K562 (cell line): Measurements from ENCODE around the gene ROBO2. TPM values are rescaled to one million over a fixed set of nuclear protein-coding genes. Genes with fewer than 3 reads are reported as not detected.

Source experiments
- ATAC-seq: fragments of 200-7000 bp; cut with Tn5 transposase; 3 replicates; pipeline ENCODE4 v1.9.1; 2020; ENCODE audit warnings: moderate library complexity
- Bru-seq: library from RNA; stranded (reverse); fragments of 400-500 nt; gene quantifications from one replicate; lab custom pipeline; 2021; lab: Mats Ljungman, UMichigan
- BruChase-seq, 2 experiments: library from RNA; stranded (reverse); fragments of 400-500 nt; gene quantifications; one replicate each; lab custom pipeline; 2021; lab: Mats Ljungman, UMichigan
- BruUV-seq: library from RNA; stranded (reverse); fragments of 400-500 nt; replicated peaks from 2 replicates; lab custom pipeline; 2021; lab: Mats Ljungman, UMichigan
- CTCF ChIA-PET: fragments of 300-600 bp; formaldehyde crosslinking; extraction: SDS; loops from one replicate; lab custom pipeline; 2021; ENCODE audit warnings: low intra/inter-chr PET ratio; lab: Yijun Ruan, JAX
- POLR2A ChIA-PET: fragments of 300-600, 350-650 bp; sonication (Branson Sonifier 250); formaldehyde crosslinking; extraction: SDS; loops from one replicate; lab custom pipeline; 2021; ENCODE audit warnings: antibody characterized with exemption, inconsistent platforms; lab: Yijun Ruan, JAX
- DNase-seq, 4 experiments: peaks; one replicate each; pipeline versions ENCODE4 v3.0.0 to v3.0.0-alpha.2; 2011 to 2018; ENCODE audit warnings: low spot score in 3 of 4, mixed read lengths in 3 of 4; ENCODE audit errors: extremely low read depth in 1 of 4
- FAIRE-seq: peaks from 2 replicates; lab custom pipeline; 2011; peaks lifted over from hg19 to GRCh38; lab: Jason Lieb, UNC
- H2AFZ ChIP-seq: 2 replicates; pipeline ENCODE4 v1.6.0; 2011; ENCODE audit warnings: low read depth, low read length, control low read depth, inconsistent platforms
- H3K27ac ChIP-seq: fragments of 200-600 bp; 3 replicates; pipeline ENCODE4 v1.8.0; 2011; ENCODE audit warnings: low read depth, mild to moderate bottlenecking, control low read depth, inconsistent platforms, low read length, moderate library complexity, mixed read lengths; ENCODE audit errors: extremely low read depth
- H3K27me3 ChIP-seq, 2 experiments: fragments of 300-600 bp in 1 of 2; 2 replicates in 1 of 2; 3 replicates in 1 of 2; pipeline versions ENCODE4 v1.6.0 to v1.8.0; 2011; ENCODE audit warnings: inconsistent platforms in 2 of 2, low read length in 2 of 2, mild to moderate bottlenecking in 1 of 2, mixed read lengths in 1 of 2, moderate library complexity in 1 of 2; ENCODE audit not compliant: control insufficient read depth in 2 of 2, insufficient read depth in 2 of 2
- H3K36me3 ChIP-seq: fragments of 300-600 bp; 3 replicates; pipeline ENCODE4 v1.8.0; 2011; ENCODE audit warnings: mild to moderate bottlenecking, low read length, inconsistent platforms; ENCODE audit not compliant: control insufficient read depth, insufficient read depth
- H3K4me1 ChIP-seq, 2 experiments: fragments of 200-600 bp in 1 of 2; replicated peaks in 1 of 2; 2 replicates in 1 of 2; 3 replicates in 1 of 2; pipeline versions ENCODE4 v1.5.1 to v1.8.0; 2011; ENCODE audit warnings: inconsistent platforms in 2 of 2, low read length in 2 of 2, mild to moderate bottlenecking in 1 of 2, mixed read lengths in 1 of 2, moderate library complexity in 1 of 2; ENCODE audit not compliant: control insufficient read depth in 2 of 2, insufficient read depth in 2 of 2
- H3K4me2 ChIP-seq: 2 replicates; pipeline ENCODE4 v1.6.1; 2011; ENCODE audit warnings: low read length, control low read depth, inconsistent platforms, mixed read lengths; ENCODE audit not compliant: insufficient read depth
- H3K4me3 ChIP-seq: fragments of 200-600 bp; sonication (generic), shearing (Covaris generic); 2 replicates; pipeline ENCODE4 v1.5.1; 2016; ENCODE audit warnings: control low read depth, inconsistent platforms
- H3K79me2 ChIP-seq: fragments of 200-600 bp; 3 replicates; pipeline ENCODE4 v1.8.0; 2011; ENCODE audit warnings: low read length, inconsistent platforms; ENCODE audit not compliant: control insufficient read depth, insufficient read depth
- H3K9ac ChIP-seq, 2 experiments: 2 replicates each; pipeline versions ENCODE4 v1.6.0 to v1.6.1; 2011; ENCODE audit warnings: low read depth in 2 of 2, low read length in 2 of 2, control low read depth in 1 of 2, inconsistent platforms in 1 of 2, mild to moderate bottlenecking in 1 of 2, mixed read lengths in 1 of 2; ENCODE audit not compliant: insufficient read depth in 1 of 2
- H3K9me1 ChIP-seq: one replicate; pipeline ENCODE4 v1.6.0; 2011; ENCODE audit warnings: inconsistent platforms, mild to moderate bottlenecking, low read length, moderate library complexity; ENCODE audit not compliant: control insufficient read depth, insufficient read depth
- H3K9me3 ChIP-seq: replicated peaks from 2 replicates; pipeline ENCODE4 v1.5.1; 2011; ENCODE audit warnings: low read depth, low read length, inconsistent platforms; ENCODE audit not compliant: control insufficient read depth, insufficient read depth
- H4K20me1 ChIP-seq: replicated peaks from 2 replicates; pipeline ENCODE4 v1.6.1; 2011; ENCODE audit warnings: low read length, inconsistent platforms, mixed read lengths; ENCODE audit not compliant: control insufficient read depth, insufficient read depth
- DPF2 ChIP-seq: fragments of 450-650 bp; IDR thresholded peaks from 2 replicates; pipeline ENCODE4 v1.6.1; 2016
- MXI1 ChIP-seq: IDR thresholded peaks from 2 replicates; pipeline ENCODE4 v1.6.1; 2011; ENCODE audit warnings: low read depth, mild to moderate bottlenecking, improper control_type of control experiment, low read length
- PCBP1 ChIP-seq: fragments of 200-400 bp; formaldehyde crosslinking; IDR thresholded peaks from 2 replicates; pipeline ENCODE4 v1.6.1; 2018; ENCODE audit warnings: mild to moderate bottlenecking, low read depth, low read length; ENCODE audit not compliant: poor library complexity, severe bottlenecking
- ZBTB7A ChIP-seq: IDR thresholded peaks from 2 replicates; pipeline ENCODE4 v1.6.1; 2011; ENCODE audit warnings: low read depth, mild to moderate bottlenecking, low read length, moderate library complexity, borderline replicate concordance; ENCODE audit not compliant: control insufficient read depth
- WGBS: fragments of 100-300 bp; shearing (Covaris generic); methylation state at CpG from one replicate; pipeline ENCODE4 v1.1.6; 2016; ENCODE audit warnings: low coverage, mixed read lengths; ENCODE audit not compliant: insufficient coverage; ENCODE audit errors: missing lambda C conversion rate; 5-methylcytosine and 5-hydroxymethylcytosine counted together
- in situ Hi-C: fragments of 300-500 bp; cut with MboI; formaldehyde crosslinking; loops from 4 replicates; pipeline ENCODE4 v1.15.0; 2018; ENCODE audit warnings: inconsistent platforms, mixed read lengths
- intact Hi-C: fragments of 100-400 bp; cut with micrococcal nuclease; formaldehyde crosslinking; loops from 2 replicates; pipeline ENCODE4 v1.14.2; 2022
- long read RNA-seq, 3 experiments: library from polyadenylated mRNA in 2 of 3; library from RNA in 1 of 3; unstranded in 2 of 3; stranded (forward) in 1 of 3; transcript quantifications; one replicate each; pipeline ENCODE4 v2.0.0, GENCODE V29; 2019 to 2022
- polyA minus RNA-seq, 3 experiments: library from RNA; depleted of rRNA, polyadenylated mRNA; stranded (reverse); fragments of >200 nt; gene quantifications; 2 replicates each; pipeline ENCODE4 v1.2.3, GENCODE V29; 2011
- polyA plus RNA-seq, 8 experiments: library from polyadenylated mRNA; depleted of rRNA in 4 of 8; stranded (reverse) in 5 of 8; unstranded in 3 of 8; fragments of >200 nt; fragmentation: Nextera tagmentation in 2 of 8; fragmentation: Illumina TruSeq in 1 of 8; extraction: Ambion mirVana in 2 of 8; extraction: Trizol in 1 of 8; gene quantifications; 2 replicates each; pipeline versions ENCODE4 v1.2.1 to v1.2.3, GENCODE V29; 2011 to 2014; ENCODE audit warnings: inconsistent platforms in 1 of 8, missing spikeins in 1 of 8
- total RNA-seq, 7 experiments: library from RNA; depleted of rRNA in 6 of 7; stranded (reverse); fragments of >200 nt in 6 of 7; fragmentation: Illumina TruSeq in 2 of 7; extraction: Trizol in 2 of 7; gene quantifications; 2 replicates each; pipeline versions ENCODE4 v1.2.1 to v1.2.3, GENCODE V29; 2011 to 2021; ENCODE audit warnings: low replicate concordance in 1 of 7
- TF ChIP-seq, protein P1 (sequence below): fragments of 150-350 bp; IDR thresholded peaks from 2 replicates; pipeline ENCODE4 v1.6.1; 2014; ENCODE audit warnings: low read depth, mild to moderate bottlenecking, low read length, borderline replicate concordance
- TF ChIP-seq, protein P2 (sequence below): fragments of 200-800 bp; sonication (Bioruptor generic); IDR thresholded peaks from 2 replicates; pipeline ENCODE4 v1.6.1; 2017; ENCODE audit warnings: missing genetic modification characterization, missing compliant biosample characterization

Gene ROBO2, protein sequence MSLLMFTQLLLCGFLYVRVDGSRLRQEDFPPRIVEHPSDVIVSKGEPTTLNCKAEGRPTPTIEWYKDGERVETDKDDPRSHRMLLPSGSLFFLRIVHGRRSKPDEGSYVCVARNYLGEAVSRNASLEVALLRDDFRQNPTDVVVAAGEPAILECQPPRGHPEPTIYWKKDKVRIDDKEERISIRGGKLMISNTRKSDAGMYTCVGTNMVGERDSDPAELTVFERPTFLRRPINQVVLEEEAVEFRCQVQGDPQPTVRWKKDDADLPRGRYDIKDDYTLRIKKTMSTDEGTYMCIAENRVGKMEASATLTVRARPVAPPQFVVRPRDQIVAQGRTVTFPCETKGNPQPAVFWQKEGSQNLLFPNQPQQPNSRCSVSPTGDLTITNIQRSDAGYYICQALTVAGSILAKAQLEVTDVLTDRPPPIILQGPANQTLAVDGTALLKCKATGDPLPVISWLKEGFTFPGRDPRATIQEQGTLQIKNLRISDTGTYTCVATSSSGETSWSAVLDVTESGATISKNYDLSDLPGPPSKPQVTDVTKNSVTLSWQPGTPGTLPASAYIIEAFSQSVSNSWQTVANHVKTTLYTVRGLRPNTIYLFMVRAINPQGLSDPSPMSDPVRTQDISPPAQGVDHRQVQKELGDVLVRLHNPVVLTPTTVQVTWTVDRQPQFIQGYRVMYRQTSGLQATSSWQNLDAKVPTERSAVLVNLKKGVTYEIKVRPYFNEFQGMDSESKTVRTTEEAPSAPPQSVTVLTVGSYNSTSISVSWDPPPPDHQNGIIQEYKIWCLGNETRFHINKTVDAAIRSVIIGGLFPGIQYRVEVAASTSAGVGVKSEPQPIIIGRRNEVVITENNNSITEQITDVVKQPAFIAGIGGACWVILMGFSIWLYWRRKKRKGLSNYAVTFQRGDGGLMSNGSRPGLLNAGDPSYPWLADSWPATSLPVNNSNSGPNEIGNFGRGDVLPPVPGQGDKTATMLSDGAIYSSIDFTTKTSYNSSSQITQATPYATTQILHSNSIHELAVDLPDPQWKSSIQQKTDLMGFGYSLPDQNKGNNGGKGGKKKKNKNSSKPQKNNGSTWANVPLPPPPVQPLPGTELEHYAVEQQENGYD (N-terminal part only)
- total RNA-seq (2011; cell fraction: chromatin; rRNA removed; ENCODE audit: low replicate concordance): 4.3 and 4.7 TPM in 2 replicates
- 2.9 and 4.5 TPM in 2 replicates for total RNA-seq (2011; cell fraction: nucleolus; rRNA removed)
- total RNA-seq (2011; cell fraction: nucleoplasm; rRNA removed): 3.0 and 3.7 TPM in 2 replicates
- total RNA-seq (2014; rRNA removed) (2.6 and 2.9 TPM in 2 replicates), total RNA-seq (2014; rRNA removed; fragmentation: Illumina TruSeq; extraction: Trizol) (1.6 and 2.1 TPM in 2 replicates), total RNA-seq (2015; rRNA removed; fragmentation: Illumina TruSeq; extraction: Trizol) (2.7 and 3.0 TPM in 2 replicates), total RNA-seq (2021) (1.7 and 1.9 TPM in 2 replicates), polyA plus RNA-seq (2011; rRNA removed) (2.4 and 3.2 TPM in 2 replicates), polyA plus RNA-seq (2014; fragmentation: Illumina TruSeq; extraction: Trizol) (2.4 and 2.6 TPM in 2 replicates), polyA plus RNA-seq (2014; fragmentation: Nextera tagmentation; extraction: Ambion mirVana) (under 1 TPM; 0.84 TPM), polyA plus RNA-seq (2014; rRNA removed) (0.97 and 1.1 TPM in 2 replicates), polyA minus RNA-seq (2011; rRNA and poly(A)+ RNA removed) (6.4 and 6.8 TPM in 2 replicates), Bru-seq, nascent RNA (percentile 37 among the genes with signal in this experiment), BruChase-seq, experiment 1, labeled RNA remaining after a 2-hour chase (percentile 32 among the genes with signal in this experiment), BruChase-seq, experiment 2, labeled RNA remaining after a 6-hour chase (percentile 32 among the genes with signal in this experiment)
- 1.3 and 1.7 TPM in 2 replicates for polyA plus RNA-seq (2011; cell fraction: cytosol; rRNA removed)
- polyA plus RNA-seq (2011; cell fraction: nucleus; rRNA removed): 4.9 and 5.8 TPM in 2 replicates
- polyA plus RNA-seq (2012): 2.5 and 2.8 TPM in 2 replicates
- polyA minus RNA-seq (2011; cell fraction: cytosol; rRNA and poly(A)+ RNA removed): 3.1 and 6.4 TPM in 2 replicates
- polyA minus RNA-seq (2011; cell fraction: nucleus; rRNA and poly(A)+ RNA removed): 8.9 and 9.6 TPM in 2 replicates
- long read RNA-seq, experiment 1, partial matches to known transcripts: 4 of 5 reads
- long read RNA-seq, experiment 1, other reads (novel, unspliced or antisense): 0 of 5 reads
- long read RNA-seq, experiment 2: 0 reads
- long read RNA-seq, experiment 3: 0 reads

DNA sequence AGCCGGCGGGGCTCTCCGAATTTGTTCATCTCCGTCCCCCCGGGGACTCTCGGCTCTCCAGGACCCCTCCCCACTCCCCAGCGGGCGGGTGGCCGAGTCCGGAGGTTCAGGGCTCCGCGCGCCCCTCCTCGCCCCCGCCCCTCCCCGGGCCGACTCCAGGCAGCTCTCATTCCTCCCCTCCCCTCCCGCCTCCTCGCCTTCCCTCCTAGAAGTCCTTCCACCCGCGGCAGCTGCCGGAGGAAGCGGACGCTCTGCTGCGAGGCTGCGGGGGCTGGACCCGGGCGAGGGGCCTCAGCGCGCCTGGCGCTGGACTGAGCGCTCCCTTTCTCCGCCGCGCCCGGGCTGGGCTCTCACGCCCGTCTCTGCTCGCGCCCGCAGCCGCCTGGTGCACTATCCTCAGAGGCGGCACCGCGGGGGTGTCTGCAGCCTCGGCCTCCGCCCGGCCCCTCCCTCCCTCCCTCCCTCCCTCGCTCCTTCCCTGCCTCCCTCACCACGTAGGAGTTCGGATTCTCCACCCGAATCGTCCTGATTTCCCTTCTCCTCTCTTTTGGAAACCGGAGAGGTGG, at the start of gene ROBO2:
Gene ROBO2 (plus strand): TSS at position 494 of the 566 bp plus-strand sequence. CDS start 687 bp downstream, outside the sequence.
- peaks cover 0 to 5% of the 10 kb centered on the region in 2 experiments; a peak in 2 of 5 replicates for H3K4me1 ChIP-seq
- H3K79me2 ChIP-seq: peaks cover 11% of the 10 kb centered on the region; the same call in 2 of the 3 replicates
- ATAC-seq (peak; percentile 80), FAIRE-seq (no peak), DNase-seq (peak; percentile 10 to 63 (median 19))
- peak within 1 kb of the TSS; percentile 86 for H2AFZ ChIP-seq
- H3K9me3 ChIP-seq: no peaks in the 10 kb centered on the region
- peak within 1 kb of the TSS; percentile 48 for H3K4me3 ChIP-seq
- H3K9ac ChIP-seq: peak within 1 kb of the TSS; percentile 34 to 82; a peak in 3 of 4 replicates
- POLR2A ChIA-PET: no interaction called here
- intact Hi-C loops (loop anchor here (5.0 to 10.0 kb wide), 2 partner anchors 115 to 1608 kb away; no protein-coding TSS in a partner anchor), in situ Hi-C loops (loop anchor here (5.0 kb wide), 1 partner anchor 213 kb away; no protein-coding TSS in a partner anchor)
- no peaks in the 10 kb centered on the region; a peak in 1 of 5 replicates for H3K27me3 ChIP-seq
- H3K9me1 ChIP-seq: no peaks in the 10 kb centered on the region
- CTCF ChIA-PET: interaction anchor here (1.5 kb wide), 1 partner anchor 216 kb away, joined by 5 read pairs; no protein-coding TSS in a partner anchor
- peak within 1 kb of the TSS; percentile 69 for H3K4me2 ChIP-seq
- no peaks in the 10 kb centered on the region; the same call in 1 of the 2 replicates for H4K20me1 ChIP-seq
- H3K36me3 ChIP-seq: no peaks in the 10 kb centered on the region
- 0% methylated on average over 1 of the region's 54 CpGs for WGBS
- no TSS peak for BruUV-seq
- H3K27ac ChIP-seq: no peak within 1 kb of the TSS; the same call in 2 of the 3 replicates
- TF ChIP-seq MXI1: no peak
- TF ChIP-seq DPF2: no peak
- TF ChIP-seq PCBP1: peak; percentile 27
- TF ChIP-seq, protein P1, sequence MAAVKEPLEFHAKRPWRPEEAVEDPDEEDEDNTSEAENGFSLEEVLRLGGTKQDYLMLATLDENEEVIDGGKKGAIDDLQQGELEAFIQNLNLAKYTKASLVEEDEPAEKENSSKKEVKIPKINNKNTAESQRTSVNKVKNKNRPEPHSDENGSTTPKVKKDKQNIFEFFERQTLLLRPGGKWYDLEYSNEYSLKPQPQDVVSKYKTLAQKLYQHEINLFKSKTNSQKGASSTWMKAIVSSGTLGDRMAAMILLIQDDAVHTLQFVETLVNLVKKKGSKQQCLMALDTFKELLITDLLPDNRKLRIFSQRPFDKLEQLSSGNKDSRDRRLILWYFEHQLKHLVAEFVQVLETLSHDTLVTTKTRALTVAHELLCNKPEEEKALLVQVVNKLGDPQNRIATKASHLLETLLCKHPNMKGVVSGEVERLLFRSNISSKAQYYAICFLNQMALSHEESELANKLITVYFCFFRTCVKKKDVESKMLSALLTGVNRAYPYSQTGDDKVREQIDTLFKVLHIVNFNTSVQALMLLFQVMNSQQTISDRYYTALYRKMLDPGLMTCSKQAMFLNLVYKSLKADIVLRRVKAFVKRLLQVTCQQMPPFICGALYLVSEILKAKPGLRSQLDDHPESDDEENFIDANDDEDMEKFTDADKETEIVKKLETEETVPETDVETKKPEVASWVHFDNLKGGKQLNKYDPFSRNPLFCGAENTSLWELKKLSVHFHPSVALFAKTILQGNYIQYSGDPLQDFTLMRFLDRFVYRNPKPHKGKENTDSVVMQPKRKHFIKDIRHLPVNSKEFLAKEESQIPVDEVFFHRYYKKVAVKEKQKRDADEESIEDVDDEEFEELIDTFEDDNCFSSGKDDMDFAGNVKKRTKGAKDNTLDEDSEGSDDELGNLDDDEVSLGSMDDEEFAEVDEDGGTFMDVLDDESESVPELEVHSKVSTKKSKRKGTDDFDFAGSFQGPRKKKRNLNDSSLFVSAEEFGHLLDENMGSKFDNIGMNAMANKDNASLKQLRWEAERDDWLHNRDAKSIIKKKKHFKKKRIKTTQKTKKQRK: no peak
- peak; percentile 28; the same call in 1 of the 2 replicates for TF ChIP-seq ZBTB7A
- TF ChIP-seq, protein P2, sequence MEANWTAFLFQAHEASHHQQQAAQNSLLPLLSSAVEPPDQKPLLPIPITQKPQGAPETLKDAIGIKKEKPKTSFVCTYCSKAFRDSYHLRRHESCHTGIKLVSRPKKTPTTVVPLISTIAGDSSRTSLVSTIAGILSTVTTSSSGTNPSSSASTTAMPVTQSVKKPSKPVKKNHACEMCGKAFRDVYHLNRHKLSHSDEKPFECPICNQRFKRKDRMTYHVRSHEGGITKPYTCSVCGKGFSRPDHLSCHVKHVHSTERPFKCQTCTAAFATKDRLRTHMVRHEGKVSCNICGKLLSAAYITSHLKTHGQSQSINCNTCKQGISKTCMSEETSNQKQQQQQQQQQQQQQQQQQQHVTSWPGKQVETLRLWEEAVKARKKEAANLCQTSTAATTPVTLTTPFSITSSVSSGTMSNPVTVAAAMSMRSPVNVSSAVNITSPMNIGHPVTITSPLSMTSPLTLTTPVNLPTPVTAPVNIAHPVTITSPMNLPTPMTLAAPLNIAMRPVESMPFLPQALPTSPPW (CRISPR knock-in tag): peak; percentile 42
